ENCODE results near the gene NHERF1. TPM values are rescaled to one million over a fixed set of nuclear protein-coding genes. Genes with fewer than 3 reads are reported as not detected.

The NHERF1 gene
- total and polyA plus RNA-seq, 2 of the 13 experiments (the other 11 are each of a cell fraction or from before 2014, with no cell fraction given) = 169 to 269 TPM

GRCh38 chr17:74750327-74751069, 2.1 kb downstream of the NHERF1 start (continued):
- TF ChIP-seq ZNF362 (CRISPR knock-in tag; IDR thresholded peaks at IDR 0.05; ENCODE audit: borderline replicate concordance) (peak; percentile 100), HDAC1 (CRISPR knock-in tag; IDR thresholded peaks at IDR 0.05) (peak; percentile 94), ZNF639 (CRISPR knock-in tag; conservative IDR thresholded peaks at IDR 0.05) (0 out of 2 replicates have a peak, but pooled peaks have one; percentile 44), ZNF567 (CRISPR knock-in tag; IDR thresholded peaks at IDR 0.05; ENCODE audit: borderline replicate concordance) (peak; percentile 86), MIXL1 (CRISPR knock-in tag; IDR thresholded peaks at IDR 0.05) (peak; percentile 67; the same call in 1 of the 2 replicates), ZNF7 (CRISPR knock-in tag; IDR thresholded peaks at IDR 0.05) (no peak), TARDBP (CRISPR knock-in tag; IDR thresholded peaks at IDR 0.05) (peak; percentile 71; the same call in 1 of the 2 replicates), SKIL (CRISPR knock-in tag; IDR thresholded peaks at IDR 0.05; ENCODE audit: borderline replicate concordance) (peak; percentile 69; the same call in 1 of the 2 replicates), RARG (CRISPR knock-in tag; IDR thresholded peaks at IDR 0.05; ENCODE audit: low read depth) (no peak), ZBTB2 (CRISPR knock-in tag; IDR thresholded peaks at IDR 0.05; ENCODE audit: low read depth) (peak; percentile 72), ZNF850 (CRISPR knock-in tag; conservative IDR thresholded peaks at IDR 0.05) (no peak), JUN (CRISPR knock-in tag; IDR thresholded peaks at IDR 0.05) (no peak), RBM22 (optimal IDR thresholded peaks at IDR 0.05; ENCODE audit: low read length) (no peak), NFRKB (IDR thresholded peaks at IDR 0.05) (no peak), RFX1 (IDR thresholded peaks at IDR 0.05) (no peak), FIP1L1 (IDR thresholded peaks at IDR 0.05; ENCODE audit: borderline replicate concordance, insufficient read depth, low read depth, low read length) (no peak), BORCS8-MEF2B (CRISPR knock-in tag; IDR thresholded peaks at IDR 0.05) (peak; percentile 65; the same call in 1 of the 2 replicates), ATAD3A (CRISPR knock-in tag; IDR thresholded peaks at IDR 0.05) (no peak), XBP1 (CRISPR knock-in tag; IDR thresholded peaks at IDR 0.05) (no peak; the same call in 1 of the 2 replicates)
